GM12891 (cell line): ENCODE results near the gene DCST2.
A peak's percentile ranks its signal among the peaks of the same experiment; 100 is the strongest.

Experiments
- DNase-seq: peaks from one replicate; pipeline ENCODE4 v3.0.0; 2011; ENCODE audit warnings: low spot score; ENCODE audit not compliant: insufficient read length
- FAIRE-seq: peaks from 2 replicates; lab custom pipeline; 2011; peaks lifted over from hg19 to GRCh38; lab: Jason Lieb, UNC
- PAX5 ChIP-seq: IDR thresholded peaks from 2 replicates; pipeline ENCODE4 v1.6.1; 2011; ENCODE audit warnings: low read length, moderate library complexity, mild to moderate bottlenecking; ENCODE audit not compliant: insufficient read depth, severe bottlenecking
- POLR2A ChIP-seq: IDR thresholded peaks from 2 replicates; pipeline ENCODE4 v1.6.1; 2011; ENCODE audit warnings: low read depth, low read length, control low read depth
- POLR2AphosphoS5 ChIP-seq: IDR thresholded peaks from 2 replicates; pipeline ENCODE4 v1.6.1; 2011; ENCODE audit warnings: low read depth, low read length, control low read depth
- POU2F2 ChIP-seq: IDR thresholded peaks from 2 replicates; pipeline ENCODE4 v1.6.1; 2011; ENCODE audit warnings: low read depth, mild to moderate bottlenecking, control low read depth, low read length, moderate library complexity
- SPI1 ChIP-seq: IDR thresholded peaks from 2 replicates; pipeline ENCODE4 v1.6.1; 2011; ENCODE audit warnings: low read depth, low read length, control low read depth
- TAF1 ChIP-seq: IDR thresholded peaks from 2 replicates; pipeline ENCODE4 v1.6.1; 2011; ENCODE audit warnings: low read depth, low read length, control low read depth

DCST2 gene

DNA sequence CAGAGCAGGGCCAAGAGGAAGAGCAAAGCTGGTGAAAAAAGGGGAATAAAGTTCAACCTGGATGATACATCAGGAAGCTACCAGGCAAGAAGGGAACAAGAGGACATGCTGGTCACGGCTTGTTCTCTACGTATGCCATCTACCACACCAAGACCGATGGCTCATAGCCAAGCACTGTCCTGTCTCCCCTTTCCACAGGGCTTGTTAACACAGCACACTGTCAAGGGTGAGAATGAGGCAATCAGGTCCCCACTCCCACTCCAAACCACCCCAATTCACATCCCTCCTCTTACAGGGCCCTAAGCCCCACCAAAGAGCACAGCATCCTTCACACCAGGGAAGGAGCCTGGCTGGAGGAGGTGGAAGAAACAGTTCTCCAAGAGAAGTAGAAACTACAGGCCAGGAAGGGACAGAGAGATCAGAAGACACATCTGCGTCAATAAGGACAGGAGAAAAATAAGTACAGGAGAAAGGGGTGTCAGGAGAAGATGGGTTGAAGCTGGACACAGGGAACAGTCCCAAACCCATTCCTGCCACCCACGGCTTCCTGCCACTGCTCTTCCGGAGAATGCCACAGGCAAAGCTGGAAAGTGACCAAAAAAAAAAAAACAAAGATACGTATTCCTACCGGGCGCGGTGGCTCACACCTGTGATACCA, 62.1 kb downstream of the DCST2 start:
- DNase-seq (no peak), FAIRE-seq (no peak)
- TF ChIP-seq SPI1 (no peak), PAX5 (no peak), POLR2AphosphoS5 (no peak), POLR2A (no peak), POU2F2 (no peak), TAF1 (no peak)

DNA sequence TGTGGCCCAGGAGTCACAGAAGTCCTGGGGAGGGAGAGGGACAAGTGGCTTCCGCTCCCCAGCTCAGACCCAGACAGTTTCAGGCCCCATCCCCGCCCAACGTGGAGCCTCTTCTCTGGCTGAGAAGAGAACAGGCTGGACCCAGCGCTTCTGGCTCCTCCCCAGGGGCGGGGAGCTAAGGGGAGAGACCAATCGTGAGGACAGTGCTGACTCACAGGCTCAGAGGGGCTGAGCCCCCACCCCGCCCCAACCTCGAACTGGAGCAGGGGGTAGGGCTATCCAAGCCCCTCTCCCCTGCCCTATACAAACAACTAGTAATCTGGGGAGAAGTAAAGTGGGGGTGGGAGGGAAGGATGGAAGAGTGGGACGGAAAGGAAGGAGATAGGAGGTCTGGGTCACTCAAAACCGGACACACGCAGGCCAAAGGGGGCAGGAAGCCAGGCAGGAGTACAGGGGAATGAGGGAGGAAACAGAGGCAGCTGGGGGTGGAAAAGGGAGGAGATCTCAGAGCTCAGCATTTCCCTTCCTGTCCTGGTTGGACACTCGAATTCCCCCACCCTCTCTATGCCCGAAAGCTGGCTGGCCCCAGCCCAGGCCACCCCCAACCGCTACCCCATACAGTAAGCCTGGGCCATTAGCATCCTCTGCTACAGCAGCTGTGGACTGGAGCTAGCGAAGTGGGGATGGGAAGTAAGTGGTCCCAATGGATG, 62.8 kb downstream of the DCST2 start, which contains the start of gene SHC1:
SHC1 (minus strand) TSS at position 117 of the 710 bp plus-strand sequence. CDS start 221 bp downstream, outside the sequence.
- TF ChIP-seq POLR2AphosphoS5: no peak
- TF ChIP-seq PAX5: no peak
- no peak for TF ChIP-seq SPI1
- no peak for TF ChIP-seq POU2F2
- no peak for TF ChIP-seq TAF1
- no peak for TF ChIP-seq POLR2A
- peak; percentile 75 for DNase-seq
- FAIRE-seq: no peak

DNA sequence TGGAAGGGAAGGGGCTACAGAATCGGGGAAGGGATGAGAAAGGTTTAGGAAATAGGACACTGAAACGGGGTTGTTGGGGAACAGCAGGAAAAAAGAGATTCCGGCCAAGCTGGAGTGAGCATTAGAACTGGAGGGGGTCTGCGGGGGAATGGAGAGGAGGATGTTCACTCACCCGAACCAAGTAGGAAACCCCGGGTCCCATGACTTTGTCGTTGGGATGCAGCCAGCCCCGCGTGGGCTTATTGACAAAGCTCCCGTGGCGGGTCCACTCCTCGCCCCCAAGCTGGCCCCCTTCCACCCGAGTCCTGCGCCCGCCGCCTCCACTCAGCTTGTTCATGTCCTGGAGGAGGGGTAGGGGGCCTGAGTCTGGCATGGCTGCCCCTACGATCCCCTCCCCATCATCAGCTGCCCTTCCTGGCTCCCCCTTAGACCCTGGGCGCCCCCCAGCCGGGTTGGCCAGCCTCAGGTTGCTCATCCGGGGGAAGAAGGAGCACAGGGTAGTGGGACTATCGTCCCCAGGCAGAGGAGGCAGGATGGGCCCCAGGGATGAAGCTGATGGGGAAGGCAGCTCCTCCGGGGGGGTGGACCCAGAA, 63.6 kb downstream of the DCST2 start:
- TF ChIP-seq SPI1 (no peak), TAF1 (no peak), POLR2A (no peak), POU2F2 (no peak), PAX5 (no peak), POLR2AphosphoS5 (no peak)
- DNase-seq: no peak
- FAIRE-seq: no peak

DNA sequence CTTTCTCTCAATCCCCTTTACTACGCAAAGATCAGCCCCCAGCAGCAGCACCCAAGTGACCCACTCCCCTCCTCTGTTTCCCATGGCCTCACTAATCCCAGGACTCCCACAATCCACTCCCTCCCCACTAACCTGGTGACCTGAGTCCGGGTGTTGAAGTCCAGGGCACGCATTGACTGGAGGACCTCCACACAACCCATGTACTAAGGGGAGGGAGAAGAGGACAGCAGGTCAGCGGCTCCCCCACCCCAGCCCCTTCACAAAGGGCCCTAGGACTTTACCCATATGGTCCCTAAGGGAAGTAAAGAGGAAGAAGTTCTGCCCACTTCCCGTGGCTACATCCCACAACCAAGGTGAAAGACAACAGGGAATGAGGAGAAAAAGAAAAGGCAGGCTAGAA, 64.3 kb downstream of the DCST2 start:
- DNase-seq (no peak), FAIRE-seq (no peak)
- no peak for TF ChIP-seq SPI1
- TF ChIP-seq PAX5: no peak

DNA sequence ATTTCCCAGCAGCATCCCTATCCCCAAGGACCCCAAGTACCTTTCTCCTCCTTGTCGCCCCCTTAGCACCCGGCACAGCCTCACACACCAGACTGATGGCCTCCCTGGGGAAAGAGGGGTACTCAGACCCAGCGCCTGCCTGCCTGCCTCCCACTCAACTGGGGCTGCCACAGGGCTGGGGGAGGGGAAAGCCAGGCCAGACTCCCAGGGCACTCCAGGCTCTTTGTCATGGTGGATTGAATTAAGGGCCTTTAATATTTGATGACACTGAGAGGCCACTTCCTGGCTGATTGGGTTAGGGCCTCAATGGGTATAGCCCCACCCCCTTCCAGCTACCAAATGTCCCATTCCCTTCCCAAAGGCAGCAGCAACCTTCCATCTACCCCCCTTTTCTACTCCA, 64.8 kb downstream of the DCST2 start:
- no peak for FAIRE-seq
- DNase-seq: no peak
- no peak for TF ChIP-seq PAX5
